NCI-H2196 treated with DMSO at 0.1 percent for 48 hours (cell line): ENCODE data around the gene BIRC2.
"Not testable (repeated sequence)": the region's sequence is repeated elsewhere in the genome, so short reads cannot be mapped to it uniquely, and the experiment has no call there.

ENCODE experiments used
- DNase-seq: peaks from one replicate; lab custom pipeline; 2025; ENCODE audit not compliant: unreplicated experiment; lab: John Stamatoyannopoulos, UW

Gene BIRC2

GRCh38 chr11:102346748-102347461 is at the start of gene BIRC2:
Gene BIRC2, plus strand, starts transcription at chr11:102347214. Its CDS starts 2,641 bp downstream, at chr11:102349855.
- peak; percentile 80 for DNase-seq

DNA sequence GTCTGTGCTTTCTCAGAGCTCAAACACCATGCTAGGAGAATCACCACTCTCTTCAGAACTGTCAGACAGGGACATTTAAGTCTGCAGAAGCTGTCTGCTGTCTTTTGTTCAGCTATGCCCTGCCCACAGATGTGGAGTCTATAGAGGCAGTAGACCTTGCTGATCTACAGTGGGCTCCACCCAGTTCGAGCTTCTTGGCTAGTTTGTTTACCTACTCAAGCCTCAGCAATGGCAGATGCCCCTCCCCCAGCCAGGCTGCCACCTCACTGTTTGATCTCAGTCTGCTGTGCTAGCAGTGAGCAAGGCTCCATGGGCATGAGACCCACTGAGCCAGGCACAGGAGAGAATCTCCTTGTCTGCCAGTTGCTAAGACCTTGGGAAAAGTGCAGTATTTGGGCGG is 46.2 kb upstream of the BIRC2 start:
- DNase-seq = not testable (repeated sequence)

GRCh38 chr11:102302241-102302640 is 44.8 kb upstream of the BIRC2 start:
- no peak for DNase-seq

DNA sequence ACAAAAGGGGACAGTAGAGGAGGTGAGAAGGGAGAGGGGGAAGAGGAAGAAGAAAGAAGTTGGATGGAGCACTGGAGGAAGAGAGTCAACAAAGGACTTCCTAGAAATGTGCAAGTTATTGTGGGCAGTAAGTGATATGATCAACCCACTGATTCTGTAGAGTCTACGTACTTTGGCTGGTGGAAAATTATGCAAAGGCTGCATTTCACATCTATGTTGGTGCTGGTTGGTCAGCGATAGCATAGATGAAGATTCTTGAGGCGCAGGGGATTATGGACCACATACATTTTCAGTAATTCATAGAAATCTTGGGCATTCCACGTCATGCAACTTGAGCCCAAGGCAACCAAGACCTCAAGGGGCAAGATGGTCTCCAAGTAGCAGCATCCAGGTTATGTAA is 42.3 kb upstream of the BIRC2 start:
- no peak for DNase-seq

DNA sequence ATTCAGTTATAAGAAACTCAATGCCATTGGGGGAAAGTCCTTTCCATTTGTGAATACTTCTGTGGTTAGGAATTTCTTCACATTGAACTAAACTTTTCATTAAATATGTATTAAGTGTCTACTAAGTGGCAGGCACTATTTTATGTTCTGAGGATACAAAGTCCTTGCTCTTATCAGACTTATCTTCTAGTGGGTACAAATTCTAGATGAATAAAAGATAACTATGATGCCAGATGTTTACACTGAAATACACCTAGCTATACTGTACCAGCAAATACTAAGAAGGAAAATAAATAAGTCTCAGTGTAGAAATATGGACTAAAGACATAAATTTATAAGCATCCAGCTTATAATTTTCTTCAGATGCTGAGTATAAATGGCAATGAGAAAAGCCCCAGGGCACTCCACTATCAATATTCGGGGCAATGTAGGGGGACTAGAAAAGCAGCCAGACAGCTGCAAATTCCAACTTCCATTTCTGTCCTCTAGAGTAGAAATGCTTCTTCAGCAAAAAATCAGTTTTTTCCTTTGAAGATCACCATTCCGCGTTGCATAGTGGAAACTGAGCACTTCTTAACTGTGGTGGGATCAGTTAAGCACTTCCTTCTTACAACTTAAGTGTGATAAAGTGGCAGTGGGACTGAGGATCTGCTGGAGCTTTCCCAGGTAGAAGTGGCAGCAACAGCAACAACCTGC is 41.5 kb upstream of the BIRC2 start:
- DNase-seq = no peak

- DNase-seq = peak; percentile 19
These were observed 40.9 kb upstream of the BIRC2 start for GRCh38 chr11:102306048-102306597.

DNA sequence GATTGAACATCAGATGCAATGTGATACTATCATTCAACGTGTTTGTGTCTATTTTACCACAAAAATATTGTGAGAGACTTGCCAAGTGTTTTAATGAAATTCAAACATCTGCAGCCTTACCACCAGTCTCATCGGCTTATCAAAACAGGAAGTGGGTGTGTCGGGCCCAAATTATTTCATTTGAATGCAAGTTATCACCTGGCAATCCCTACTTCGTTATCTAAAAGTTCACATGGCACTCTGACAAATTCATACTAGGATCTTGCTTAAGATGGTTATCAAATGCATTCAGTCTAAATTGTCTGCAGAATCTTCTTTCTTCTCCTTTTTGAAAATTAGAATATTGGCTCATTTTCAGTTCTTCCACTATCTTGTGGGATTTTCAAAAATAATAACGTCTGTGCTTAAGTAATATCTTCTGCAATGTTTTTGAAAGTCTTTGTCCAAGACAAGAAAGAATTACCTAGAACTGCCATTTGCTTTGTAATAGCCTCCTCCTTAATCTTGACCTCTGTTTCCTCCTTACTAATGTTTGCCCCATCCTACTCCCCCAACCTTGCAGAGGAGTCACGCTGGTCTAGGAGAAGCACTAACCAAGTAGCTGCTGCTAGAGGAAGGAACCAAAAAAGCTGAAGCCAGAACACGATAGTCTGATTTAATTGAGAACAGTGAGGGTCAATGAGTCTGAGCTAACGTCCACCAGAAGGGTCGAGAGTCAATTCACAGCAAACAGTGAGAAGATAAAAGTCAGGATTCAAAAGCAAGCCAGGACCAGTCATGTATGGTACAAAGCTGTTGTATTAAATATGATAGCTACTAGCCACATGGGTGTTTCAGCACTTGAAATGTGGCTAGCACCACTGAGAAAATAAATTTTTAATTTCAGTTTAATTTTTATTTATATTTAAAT is 39.9 kb upstream of the BIRC2 start:
- DNase-seq = no peak

GRCh38 chr11:102307727-102308038 is 39.3 kb upstream of the BIRC2 start:
- no peak for DNase-seq

DNA sequence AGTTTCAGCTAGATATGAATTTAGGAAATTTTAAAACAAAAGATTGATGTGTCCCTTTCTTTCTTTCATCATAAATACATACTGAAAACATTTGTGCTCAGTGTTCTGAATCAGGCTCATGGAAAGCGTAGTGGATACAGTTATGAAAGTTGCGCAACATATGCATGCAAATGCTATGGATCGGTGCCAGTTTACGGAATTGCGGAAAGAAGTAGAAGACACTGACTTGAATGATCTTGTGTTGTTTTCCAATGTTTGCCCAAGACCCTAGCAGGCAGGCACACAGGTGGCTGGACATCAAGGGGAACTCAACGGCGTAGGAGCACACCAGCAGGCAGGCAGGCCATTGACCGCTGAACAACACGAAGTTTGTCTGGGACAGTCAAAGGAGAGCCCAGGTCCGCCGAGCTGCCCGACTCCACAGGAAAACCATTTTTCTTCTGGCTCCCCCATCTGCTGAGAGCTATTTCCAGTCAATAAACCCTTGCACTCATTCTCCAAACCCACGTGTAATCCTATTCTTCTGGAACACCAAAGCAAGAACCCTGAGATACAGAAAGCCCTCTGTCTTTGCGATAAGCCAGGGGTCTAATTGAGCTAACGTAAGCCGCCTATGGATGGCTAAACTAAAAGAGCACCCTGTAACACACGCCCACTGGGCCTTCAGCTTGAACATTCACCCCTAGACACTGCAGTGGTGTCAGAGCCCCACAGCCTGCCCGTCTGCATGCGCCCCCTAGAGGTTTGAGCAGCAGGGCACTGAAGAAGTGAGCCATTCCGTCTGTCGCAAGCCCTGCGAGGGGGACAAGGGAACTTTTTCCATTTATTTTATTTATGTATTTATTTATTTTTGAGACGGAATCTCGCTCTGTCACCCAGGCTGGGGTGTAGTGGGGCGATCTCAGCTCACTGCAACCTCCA is 37.1 kb upstream of the BIRC2 start:
- no peak for DNase-seq

- no peak for DNase-seq
These were observed 34.3 kb upstream of the BIRC2 start for GRCh38 chr11:102312667-102313066.

- DNase-seq = no peak
These were observed 33.6 kb upstream of the BIRC2 start for GRCh38 chr11:102313238-102313940.

DNA sequence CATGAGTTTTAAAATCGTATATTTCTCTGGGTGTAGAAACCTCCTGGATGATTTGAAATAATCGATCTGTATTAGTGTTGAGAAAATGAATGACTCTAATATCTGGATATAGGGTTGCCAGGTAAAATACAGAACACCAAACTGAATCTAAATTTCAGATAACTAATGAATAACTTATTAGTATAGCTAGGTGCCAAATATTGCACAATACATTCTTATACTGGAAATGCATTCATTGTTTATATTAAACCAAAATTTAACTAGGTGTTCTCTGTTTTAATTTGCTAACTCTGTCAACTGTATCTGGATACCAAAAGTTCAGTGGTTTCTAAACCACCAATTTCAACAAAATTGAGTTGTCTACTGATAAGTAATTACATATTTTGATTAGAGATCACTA is 32.2 kb upstream of the BIRC2 start:
- DNase-seq = no peak

DNA sequence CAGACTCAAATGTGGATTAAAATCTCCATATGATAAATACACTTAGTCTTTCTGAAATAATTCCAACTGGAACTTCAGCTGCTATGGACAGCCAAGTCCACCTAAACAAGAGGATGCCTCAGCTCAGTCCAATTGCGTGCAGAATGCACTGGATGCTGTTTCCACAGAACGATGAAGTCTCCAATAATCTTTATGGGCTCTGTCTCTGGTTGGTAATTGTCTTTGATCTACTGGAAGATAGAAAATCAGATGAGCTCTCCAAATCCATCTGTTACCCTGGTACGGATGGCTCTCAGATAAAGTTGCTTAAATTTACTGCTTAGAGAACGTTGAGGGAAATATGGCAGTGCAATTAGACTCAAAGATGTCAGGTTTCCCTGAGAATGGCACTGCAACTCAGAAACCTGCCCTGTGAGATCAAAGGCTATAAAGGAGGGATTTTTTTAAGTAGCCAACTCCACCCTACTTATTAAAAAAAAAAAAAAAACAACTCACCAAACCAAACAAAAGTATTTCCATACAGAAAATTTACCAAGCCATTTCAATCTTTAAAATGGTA is 30.6 kb upstream of the BIRC2 start:
- no peak for DNase-seq

DNA sequence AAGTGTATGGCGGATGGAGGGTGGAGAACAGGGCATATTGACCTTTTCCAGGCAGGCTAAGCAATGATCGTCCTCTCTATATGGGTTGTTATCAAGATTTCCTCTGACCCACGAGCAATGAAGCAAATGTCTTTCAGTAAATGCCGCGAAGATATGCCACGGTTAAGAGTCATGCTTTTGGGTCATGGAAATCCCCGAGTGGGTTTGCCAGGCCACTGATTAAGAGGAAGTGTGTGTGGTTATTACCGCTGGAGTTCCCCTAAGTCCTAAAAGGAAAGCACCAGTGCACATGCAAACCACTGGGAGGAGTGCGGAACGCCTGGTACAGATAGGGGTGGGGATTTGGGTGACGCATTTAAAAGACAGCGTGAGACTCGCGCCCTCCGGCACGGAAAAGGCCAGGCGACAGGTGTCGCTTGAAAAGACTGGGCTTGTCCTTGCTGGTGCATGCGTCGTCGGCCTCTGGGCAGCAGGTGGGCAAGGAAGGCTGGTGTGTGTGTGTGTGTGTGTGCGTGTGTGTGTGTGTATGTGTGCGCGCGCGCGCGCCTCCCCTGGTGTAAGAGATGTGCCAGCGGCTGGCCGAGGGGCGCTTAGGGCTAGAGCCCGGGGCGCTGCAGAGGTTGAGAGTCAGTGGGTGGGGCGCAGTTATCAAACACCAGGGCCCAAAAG is 29.8 kb upstream of the BIRC2 start, which contains the start of gene BIRC3:
BIRC3 (plus strand) TSS at position 386 of the 669 bp plus-strand sequence. CDS start 7,026 bp downstream, outside the sequence.
- peak; percentile 79 for DNase-seq

GRCh38 chr11:102317768-102318103 is 29.3 kb upstream of the BIRC2 start:
- DNase-seq = no peak

DNA sequence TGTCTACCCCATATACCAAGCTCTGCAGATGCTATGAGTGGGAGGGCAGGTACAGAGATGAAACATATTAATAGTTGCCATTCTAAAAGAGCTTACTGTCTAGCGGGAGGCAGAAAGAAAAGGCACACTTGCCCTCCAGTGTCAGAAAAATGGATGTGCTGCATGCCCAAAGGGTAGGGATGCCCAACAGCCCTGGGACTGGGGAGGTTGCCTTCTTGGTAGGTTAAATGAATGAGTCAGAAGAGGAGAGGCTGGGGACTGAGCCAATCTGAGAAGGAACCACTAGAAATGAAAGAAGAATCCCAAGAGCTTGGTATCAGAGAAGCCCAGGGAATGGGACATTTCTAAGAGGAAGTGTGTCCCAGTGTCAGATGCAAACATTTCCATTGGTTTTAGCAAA is 28.5 kb upstream of the BIRC2 start:
- DNase-seq = no peak

- DNase-seq = no peak
These were observed 27.5 kb upstream of the BIRC2 start for GRCh38 chr11:102319544-102319943.

DNA sequence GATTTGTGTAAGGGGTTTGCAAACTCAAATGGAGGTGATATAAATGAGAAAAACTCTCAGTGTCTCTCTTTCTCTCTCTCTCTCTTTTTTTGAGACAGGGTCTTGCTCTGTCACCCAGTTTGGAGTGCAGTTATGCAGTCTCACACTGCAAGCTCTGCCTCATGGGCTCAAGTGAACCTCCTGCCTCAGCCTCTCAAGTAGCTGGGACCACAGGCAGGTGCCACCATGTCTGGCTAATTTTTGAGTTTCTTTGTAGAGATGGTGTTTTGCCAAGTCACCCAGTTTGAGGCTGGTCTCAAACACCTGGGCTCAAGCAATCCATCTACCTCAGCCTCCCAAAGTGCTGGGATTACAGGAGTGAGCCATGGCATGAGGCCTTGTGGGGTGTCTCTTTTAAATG is 26.8 kb upstream of the BIRC2 start:
- no peak for DNase-seq

GRCh38 chr11:102320679-102321078 is 26.3 kb upstream of the BIRC2 start:
- no peak for DNase-seq
